ENCODE data around the gene TCEA2.

The TCEA2 gene

DNA sequence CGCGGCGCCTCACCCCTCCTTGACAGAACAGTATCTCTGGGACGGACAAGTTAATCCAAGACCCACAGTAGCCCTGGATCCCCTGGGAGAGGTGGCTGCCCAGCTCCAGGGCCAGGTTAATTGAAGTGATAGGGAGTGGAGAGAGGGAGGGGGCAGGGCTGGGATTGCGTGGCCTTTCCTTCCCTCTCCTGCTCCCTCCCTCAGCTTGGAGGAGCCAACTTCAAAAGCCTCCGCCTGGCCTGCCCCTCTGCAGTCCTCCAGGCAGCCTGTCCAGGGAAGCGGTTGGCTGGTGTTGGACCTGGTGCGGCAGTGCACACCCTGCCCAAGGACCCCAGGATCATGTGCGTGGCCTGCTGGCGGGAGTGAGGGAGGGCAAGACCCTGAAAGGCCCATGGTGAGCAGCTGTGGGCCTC, 27.1 kb upstream of the TCEA2 start, which contains the start of gene C20orf204:
Gene C20orf204, plus strand, starts transcription at position 250 of the 413 bp plus-strand sequence. Its CDS starts 142 bp downstream, at position 392.
- no peak for DNase-seq (ENCODE audit: low spot score)

DNA sequence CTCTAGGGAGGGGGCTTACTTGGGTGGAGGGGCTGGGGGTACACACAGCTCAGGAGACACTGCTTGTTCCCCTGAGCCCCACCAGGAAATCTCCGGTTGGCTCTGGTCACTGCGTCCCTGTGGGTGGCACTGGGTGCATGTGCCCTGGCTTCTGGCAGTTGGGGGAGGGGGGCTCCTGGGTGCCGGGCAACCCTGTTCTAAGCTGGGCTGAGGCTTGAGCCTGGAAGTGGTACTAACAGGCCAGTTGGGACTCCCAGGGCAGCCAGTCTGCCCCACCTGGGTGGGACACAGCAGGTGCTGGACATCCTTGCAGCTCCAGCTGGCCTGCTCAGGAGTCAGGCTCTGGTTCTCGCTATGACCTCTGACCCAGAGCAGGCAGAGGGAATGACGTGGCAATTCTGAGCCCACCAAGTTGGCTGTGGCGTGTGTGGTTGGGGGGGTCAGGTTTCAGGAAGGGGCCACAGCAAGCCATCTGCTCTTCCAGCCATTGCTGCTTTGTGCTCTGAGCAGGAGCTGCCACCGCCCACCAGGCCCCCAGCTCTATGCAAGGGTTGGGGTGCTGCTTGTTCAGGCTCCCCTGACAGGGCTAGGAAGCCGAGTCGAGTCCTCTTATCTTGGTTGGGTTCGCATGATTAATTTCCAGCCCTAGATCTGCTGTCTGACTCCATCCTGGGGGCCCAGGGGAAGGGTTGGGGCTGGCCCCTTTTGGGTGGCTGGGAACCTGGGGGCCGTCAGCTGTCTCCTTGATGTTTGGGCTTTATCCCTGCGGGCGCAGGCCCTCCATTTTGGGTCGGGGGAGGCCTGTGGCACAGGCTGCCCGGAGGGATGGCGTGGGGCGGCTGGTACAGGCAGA, 26.4 kb upstream of the TCEA2 start:
- DNase-seq (ENCODE audit: low spot score): no peak

DNA sequence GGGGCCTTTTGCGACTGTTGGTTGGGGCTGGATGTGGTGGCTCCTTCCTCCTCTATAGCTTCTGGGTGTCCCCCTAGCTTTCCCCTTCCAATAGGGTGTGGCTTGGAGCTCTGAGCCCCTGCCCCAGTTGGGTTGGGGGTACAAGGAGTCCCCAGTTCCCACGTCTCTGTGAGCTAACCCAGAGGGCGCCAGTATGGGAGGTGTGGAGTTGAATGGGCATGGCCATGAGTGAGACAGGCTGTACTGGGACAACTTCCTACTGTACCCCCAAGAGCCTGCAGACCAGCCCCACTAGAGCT, 25.9 kb upstream of the TCEA2 start:
- DNase-seq (ENCODE audit: low spot score): no peak

DNA sequence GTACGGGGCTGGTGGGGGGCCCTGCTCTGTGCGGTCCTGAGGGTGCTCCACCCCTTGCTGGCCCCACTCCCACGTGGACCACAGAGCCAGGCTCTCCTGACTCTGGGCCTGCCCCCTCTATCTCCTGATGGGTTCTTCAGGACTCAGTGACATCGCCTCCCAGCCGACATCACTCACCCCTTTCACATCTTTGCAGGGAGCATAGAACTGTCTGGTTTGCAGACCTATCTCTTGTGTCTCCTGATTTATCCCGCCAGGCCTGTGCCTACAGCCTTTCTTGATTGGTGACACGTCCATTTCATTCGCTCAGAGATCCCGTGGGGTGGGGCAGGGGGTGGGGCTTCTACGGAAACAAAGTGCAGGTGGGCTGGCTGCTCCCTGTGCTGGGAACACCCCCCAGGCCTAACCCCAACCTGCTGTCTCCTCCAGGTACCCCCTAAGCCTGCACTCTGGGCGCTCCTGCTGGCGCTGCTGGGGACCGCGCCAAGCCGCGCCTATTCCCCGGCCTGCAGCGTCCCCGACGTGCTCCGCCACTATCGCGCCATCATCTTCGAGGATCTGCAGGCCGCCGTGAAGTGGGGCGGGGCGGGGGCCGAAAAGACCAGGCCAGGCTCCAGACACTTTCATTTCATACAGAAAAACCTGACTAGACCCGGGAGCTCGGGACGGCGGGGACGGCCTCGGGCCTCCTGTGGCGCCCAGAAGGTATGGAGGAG, 25.3 kb upstream of the TCEA2 start:
- no peak for DNase-seq (ENCODE audit: low spot score)

DNA sequence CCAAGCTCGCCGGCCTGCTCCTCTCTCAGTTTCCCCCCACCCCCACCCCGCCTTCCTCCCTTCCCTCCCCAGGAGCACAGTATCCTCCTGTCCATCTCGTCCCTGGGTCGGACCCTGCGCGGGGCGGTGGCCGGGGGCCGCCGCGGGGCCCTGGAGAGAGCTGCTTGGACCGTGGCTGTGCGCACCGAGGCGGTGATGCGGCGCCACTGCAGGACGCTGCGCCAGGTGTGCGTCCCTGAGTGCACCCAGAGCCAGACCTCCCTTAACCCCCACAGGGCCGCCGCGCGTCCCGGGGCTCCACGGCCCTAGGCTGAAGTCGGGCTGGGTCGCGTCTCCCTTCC, 24.8 kb upstream of the TCEA2 start:
- DNase-seq (ENCODE audit: low spot score): no peak

DNA sequence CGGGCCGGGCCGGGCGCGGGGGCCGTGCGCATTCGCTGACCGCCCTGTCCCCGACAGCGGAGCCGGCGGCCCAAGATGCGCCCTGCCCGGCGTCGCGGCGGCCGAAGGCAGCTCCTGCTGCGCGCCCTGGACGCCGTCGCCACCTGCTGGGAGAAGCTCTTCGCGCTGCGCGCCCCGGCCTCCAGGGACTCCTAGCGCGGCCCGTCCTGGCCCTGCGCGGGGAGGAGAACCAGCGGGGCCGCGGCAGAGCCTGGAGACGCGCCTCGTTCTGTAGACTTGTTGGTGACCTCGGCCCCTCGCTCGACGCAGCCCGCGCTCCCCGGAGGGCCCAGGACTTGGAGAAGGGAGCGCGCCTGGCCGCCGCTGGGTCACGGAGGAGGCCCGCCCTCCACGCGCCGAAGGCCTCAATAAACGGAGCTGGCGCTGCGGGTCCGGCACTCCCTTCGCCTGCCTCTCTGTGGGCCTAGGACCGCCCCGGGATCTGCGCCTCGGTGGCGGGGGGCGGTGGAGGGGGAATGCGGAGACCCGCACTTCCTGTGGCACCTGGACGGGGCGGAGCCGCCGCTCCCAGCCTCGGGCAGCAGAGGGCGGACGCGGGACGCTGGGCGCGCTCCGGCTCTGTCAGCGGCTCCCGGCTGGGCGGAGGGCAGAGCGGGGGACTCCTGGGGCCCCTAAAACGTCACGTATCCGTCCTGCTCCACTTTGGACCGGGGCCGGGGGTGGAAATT, 24.3 kb upstream of the TCEA2 start:
- peak; percentile 76 for DNase-seq (ENCODE audit: low spot score)

DNA sequence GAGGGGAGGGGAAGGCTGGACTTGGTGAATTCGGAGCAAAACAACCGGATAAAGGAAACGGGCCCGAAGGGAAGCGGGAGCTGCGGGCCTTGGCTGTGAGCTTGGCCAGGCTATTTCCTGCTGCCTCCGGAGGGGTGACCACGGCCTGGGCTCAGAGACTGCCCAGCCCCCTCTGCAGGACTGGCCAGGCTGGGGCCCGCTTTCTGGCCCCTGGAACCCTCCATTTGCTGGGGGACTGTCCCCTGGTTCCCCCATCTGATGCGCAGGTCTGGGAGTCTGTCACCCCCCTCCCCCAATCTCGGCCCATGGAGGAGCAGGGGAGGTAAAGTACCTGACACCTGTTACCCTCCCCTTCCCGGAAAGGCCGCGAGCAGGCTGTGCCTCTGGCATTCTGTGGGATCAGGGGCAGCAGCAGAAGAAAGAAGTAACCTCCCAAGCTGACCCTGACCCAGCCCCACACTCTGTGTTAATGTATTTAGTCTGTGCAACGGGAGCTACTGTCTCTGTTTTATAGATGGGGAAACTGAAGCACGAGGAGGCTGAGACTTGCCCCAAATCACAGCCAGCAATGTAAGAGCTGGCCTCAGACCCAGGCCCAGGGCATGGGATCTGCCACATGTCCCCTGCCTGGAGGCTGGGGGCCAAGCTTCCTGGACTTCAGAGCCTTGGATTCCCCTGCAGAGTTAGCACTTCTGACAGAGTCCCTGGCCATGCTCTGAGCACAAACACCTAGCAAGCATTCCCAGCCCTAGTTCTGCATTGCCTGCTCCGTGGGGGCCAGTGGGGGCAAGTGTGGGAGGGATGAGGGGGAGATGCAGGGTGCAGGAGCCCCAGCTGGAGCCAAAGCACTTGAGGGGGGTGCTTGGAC, 23.5 kb upstream of the TCEA2 start:
- DNase-seq (ENCODE audit: low spot score): no peak

DNA sequence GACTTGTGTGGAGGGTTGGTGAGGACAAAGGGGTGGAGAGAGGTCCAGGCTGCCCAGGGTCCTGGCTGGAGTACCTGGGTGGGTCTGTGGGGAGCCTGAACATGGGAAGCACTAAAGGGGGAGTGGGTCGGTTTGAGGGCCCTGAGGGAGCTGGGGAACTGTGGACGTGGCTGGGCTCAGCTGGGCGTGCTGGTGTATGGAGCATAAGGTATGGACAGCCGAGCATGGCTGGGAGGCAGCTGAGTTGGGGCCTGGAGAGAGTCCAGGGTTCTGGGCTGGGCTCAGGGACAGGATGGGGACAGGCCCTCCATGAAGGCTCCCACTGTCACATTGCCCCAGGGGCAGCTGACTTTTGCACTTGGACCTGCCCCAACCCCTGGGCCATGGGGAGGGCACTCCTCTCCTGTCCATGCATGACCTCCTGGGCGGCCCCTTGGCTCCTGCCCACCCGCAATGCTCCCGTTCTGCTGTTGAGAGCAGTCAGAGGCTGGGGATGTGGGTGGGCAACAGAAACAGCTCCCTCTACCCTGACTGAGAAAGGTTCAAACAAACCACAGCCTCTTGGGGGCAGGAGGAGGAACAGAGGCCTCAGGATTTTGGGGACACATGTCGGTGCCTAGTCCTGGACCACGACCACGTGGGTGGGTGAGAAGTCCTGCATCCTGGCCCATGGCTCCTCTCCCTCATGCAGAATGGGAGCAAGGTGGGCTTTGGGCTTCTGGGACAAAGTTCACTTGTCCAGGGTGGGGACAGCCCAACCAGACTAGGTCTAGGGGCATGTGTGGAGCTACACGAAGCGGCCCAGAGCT, 22.6 kb upstream of the TCEA2 start:
- DNase-seq (ENCODE audit: low spot score): no peak

DNA sequence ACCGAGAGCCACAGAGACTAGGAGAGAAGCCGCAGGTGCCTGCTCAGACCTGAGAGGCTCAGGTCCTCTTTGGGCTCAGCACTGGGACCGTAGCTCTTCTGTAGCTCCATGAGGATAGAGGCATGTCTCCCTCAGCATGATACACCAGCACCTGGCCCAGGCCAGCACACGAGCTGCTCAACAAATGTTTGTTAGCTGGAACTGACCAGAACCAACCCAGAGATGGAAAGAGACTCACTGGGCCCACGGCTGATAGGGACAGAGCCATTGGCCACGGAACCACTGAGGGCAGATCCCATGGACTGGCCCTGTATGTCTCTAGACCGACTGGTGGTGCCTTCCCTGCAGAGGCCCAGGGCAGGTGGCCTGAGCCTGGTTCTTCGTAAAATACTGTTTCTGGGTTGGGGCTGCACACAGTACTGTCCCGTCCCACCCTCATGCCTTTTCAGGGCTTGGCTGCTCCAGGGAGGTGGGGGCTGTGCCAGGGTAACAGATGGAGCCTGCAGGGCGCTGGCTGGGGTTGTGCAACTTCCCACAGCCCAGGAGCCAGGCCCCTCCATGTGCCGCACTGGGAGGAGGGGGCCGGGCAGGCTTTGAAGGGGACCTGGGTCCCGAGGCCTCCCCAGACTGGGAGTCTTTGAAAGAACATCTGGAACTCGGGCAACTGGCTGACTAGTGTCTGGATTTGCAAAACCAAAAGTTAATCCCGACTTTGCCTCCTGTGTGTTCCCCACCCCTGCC, 21.8 kb upstream of the TCEA2 start:
- no peak for DNase-seq (ENCODE audit: low spot score)

DNA sequence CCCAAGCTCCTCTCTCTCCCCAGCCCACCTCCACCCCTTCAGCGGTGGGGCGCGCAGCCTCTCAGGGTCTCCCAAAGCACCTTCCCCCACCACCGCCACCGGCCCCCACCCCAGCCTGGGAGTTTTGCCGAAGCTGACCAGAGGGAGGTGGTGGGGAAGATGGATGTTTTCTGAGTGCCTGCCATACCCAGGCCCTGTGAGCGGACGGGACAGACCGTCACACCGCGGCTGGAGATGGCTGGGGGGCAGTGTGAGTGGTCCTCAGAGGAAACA, 21.3 kb upstream of the TCEA2 start:
- no peak for DNase-seq (ENCODE audit: low spot score)

DNA sequence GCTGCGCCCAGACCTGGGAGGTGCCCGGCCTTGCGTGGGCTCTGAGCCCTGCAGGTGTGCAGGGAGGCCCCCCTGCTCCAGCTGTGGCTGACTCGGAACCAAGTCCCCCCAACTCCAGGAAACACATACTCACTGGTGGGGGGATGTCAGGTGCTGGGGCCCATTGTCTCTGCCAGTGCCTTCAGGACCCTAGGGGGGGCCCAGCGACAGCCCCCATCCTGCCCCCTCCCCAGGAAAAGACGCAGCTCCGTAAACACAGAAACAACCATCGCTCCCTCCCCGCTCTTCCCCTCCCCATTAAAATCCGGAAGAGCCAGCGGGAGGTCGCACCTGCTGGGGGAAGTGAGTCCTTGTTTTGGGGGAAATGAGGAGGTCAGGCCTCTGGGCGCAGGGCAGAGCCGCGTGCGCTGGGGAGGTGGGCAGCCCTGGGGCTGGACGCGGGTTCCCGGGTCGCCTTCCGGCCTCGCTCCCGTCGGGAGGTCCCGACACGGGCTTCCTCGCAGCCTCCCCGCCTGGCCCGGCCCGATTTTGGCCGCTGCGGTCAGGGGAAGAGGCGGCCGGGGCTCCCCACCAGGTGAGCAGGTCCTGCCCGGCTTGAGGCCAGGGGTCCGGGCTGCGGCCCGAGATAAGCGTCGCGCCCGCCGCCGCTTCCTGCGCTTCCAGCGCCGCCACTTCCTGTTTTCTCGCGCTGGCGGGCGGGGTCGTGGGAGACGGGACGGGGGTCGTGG, 20.8 kb upstream of the TCEA2 start:
- no peak for DNase-seq (ENCODE audit: low spot score)

DNA sequence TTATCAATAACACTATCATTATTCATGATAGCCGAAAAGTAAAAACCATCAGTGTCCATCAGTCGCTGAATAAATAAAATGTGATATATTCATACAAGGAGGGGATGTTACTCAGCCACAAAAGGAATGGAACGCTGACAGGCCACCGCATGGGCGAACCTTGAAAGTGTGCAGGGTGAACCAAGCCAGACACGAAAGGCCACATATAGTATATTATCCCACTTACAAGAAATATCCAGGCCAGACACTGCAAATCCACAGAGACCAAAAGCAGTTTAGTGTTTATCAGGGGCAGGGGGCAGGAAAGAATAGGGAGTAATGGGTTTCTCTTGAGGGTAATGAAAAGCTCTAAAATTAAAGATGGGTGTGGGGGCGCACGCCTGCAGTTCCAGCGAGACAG, 19.2 kb upstream of the TCEA2 start:
- no peak for DNase-seq (ENCODE audit: low spot score)

DNA sequence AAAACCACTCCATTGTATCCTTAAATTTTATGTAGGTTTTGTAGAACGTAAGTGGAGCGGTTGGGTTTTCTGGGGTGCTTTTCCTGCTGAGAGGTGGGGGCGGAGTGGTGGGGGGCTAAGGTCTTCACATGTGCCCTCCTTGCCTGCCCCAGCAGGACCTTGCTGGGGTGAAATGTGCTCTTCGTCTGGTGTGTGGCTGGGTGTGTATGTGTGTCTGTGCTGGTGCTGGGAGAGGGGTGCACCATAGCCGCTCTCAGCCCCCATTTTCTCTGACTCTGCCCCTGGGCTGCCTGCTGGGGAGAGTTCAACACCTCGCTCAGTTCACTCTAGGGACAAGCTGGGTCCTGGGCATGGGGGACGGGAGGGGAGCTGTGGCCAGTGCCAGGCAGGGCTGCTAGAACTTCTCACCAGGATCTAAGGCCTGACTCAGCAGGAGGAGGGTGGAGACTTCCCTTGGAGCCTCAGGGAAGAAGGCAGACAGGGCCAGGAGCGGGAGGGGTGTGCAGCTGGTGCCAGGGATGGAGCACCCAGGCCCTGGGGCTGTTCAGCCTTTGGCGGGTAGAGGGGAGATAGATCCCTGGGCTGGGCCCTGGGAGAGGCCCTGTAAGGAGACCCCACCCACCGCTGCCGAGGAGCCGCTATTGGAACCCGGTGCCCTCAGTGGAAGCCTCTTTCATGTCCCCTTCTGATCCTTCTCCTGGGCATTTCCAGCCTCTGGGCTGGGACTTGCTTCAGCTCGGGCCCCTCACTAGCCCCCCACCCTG, 18.3 kb upstream of the TCEA2 start:
- DNase-seq (ENCODE audit: low spot score): no peak

DNA sequence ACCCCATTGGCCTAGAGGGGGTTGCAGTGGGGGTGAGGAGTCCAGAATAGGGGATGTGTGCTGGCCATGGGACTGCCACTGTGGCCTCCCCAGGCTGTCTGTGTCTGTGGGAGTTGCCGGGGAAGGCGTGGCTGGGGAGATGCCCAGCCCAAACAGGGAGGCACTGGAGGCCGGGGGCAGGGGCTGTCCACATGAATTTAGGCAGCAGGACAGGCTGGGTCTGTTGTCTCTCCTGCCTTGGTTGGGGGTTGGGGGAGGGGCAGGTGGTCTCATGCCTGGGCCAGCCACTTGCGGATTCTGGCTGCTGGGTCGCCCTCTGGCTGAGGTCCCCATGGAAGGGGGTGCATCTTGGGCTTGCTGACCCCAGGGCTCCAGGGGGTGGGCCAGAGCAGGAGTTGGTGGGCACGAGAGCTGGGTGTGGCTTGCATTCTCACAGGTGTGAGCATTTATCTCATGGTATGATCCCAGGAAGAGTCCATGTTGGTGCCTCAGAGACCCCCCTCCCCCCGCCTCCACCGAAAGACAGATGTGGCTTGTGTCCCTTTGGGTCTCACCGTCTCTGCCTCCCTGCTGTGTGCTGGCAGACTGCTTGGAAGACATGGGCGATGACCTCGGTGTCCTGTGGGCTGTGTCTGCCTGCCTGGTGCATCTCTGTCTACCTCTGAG, 17.5 kb upstream of the TCEA2 start:
- no peak for DNase-seq (ENCODE audit: low spot score)

DNA sequence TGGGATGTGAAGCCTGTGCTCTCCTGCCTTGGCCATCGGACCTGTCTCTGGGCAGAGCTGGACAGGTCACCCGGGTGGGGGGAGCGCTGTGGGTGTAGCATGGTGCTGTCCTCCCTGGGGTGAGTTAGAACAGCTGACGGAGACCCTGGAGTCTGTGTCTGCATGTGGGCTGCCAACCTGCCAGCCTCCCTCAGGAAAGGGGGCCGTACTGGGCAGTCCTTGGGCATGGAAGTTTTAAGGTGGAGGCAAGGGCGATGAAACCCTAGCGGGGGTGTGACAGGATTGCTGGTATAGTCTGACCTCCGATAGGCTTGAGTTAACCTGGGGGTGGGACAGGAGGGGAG, 16.0 kb upstream of the TCEA2 start:
- no peak for DNase-seq (ENCODE audit: low spot score)

DNA sequence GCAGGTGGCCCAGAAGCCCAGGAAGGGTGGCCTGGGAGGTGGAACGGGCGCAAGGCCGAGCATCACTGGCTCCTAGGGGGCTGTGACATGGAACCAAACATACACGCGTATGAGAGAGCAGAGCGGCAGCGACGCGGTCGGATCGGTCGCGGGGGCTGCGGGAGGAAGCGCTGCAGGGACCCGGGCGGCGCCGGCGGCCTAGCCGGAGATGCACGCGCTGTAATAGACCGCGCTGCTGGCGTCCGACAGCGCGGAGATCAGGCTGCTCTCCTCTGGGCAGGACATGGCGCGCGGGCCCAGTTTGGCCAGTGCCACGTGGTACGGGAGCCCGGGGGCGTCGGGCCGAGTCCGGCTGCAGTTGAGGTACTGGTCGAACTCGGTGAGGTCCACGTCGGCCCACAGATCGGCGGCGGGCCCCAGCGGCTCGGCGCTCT, 15.0 kb upstream of the TCEA2 start:
- DNase-seq (ENCODE audit: low spot score): no peak

DNA sequence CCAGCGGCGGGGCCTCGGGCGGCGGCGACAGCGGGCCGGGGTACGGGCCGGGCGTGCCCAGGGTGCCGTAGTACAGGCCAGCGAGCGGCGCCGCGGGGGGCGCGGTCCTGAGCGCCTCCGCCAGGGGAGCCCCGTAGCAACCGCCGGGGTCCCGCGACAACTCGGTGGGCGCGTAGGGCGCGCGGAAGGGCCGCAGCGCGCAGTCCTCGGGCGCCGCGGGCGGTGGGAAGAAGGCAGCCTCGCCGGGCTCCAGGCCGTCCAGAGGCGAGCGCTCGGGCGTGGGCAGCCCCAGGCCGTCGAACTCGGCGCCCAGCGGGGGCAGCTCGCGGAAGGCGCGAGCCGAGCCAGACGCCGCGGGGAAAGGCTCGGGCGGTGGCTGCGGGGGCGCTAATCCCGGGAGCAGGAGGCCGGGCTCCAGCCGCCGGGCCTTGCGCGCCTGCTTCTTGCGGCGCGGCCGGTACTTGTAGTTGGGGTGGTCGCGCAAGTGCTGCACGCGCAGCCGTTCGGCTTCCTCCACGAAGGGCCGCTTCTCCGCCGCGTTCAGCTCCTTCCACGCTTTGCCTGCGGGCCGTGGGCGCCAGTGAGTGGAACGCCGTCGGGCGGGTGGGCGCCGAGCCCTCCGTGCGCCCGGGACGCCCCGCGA, 14.5 kb upstream of the TCEA2 start:
- no peak for DNase-seq (ENCODE audit: low spot score)
